HG02759 (cell line): Measurements from ENCODE around the gene PPM1A.

Experiments used
- ATAC-seq: cut with Tn5 transposase; IDR thresholded peaks from one replicate; pipeline ENCODE4 v1.9.1; 2021; ENCODE audit warnings: mild to moderate bottlenecking, moderate library complexity; ENCODE audit not compliant: unreplicated experiment

PPM1A gene

DNA sequence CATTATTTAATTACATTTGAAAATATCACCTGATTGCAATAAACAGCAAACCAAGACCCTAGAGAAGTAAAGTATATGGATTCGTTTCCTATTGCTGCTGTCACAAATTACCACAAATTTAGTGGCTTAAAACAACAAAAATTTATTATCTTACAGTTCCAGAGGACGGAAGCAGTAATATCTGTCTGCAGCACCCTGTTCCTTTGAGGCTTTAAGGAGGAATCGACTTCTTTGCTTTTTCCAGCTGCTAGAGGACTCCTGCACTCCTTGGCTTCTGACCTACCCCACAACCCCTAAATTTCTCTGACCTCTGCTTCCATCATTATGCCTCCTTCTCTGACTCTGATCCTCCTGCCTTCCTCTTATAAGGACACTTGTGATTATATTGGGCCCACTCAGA is 23.8 kb upstream of the PPM1A start:
- no peak for ATAC-seq

DNA sequence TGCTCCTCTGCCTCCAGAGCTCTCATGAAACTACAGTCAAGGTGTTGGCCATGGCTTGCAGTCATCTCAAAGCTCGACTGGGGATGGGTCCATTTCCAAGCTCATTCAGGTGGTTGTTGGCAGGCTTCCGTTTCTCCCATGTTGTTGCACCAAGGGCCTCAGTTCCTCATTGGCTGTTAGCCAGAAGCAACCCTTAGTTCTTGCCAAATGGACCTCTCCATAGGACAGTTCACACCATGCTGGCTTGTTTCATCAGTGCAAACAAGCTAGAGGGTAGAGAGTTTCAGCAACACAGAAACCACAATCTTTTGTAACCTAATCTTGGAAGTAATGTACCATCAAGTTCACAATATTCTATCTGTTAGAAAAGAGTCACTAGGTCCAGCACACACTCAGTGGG is 22.7 kb upstream of the PPM1A start:
- ATAC-seq = no peak

DNA sequence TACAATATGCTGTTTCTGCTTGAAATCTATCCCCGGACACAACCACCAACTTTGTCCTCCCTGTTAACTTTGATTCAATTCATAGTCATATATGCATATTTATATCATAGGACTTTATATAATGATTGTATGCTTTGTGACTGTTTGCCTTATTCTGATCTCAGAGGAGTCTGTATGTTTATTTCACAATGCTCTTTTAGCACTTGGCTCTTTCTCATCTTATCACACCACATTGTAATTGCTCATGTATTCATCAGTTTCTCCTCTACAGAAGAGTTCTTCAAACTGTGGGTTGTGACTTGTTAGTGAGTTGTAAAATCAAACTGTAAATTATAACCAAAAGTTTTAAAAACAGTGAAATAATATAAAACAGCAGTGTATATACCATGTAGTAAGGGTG is 21.7 kb upstream of the PPM1A start:
- no peak for ATAC-seq

DNA sequence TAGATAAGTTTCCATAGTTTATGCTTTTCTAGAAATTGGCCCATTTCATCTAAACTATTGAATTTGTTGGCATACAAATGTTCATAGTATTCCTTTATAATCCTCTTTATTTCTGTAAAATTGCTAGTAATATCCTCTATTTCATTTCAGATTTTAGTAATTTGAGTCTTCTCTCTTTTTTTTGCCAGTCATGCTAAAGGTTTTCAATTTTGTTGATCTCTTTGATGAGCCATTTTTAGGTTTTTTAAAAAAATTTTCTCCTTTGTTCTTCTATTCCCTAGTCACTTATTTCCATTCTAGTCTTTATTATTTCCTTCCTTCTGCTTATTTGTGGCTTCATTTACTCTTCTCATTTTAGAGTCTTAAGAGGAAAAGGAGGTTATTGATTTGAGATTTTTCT is 19.4 kb upstream of the PPM1A start:
- ATAC-seq = no peak

DNA sequence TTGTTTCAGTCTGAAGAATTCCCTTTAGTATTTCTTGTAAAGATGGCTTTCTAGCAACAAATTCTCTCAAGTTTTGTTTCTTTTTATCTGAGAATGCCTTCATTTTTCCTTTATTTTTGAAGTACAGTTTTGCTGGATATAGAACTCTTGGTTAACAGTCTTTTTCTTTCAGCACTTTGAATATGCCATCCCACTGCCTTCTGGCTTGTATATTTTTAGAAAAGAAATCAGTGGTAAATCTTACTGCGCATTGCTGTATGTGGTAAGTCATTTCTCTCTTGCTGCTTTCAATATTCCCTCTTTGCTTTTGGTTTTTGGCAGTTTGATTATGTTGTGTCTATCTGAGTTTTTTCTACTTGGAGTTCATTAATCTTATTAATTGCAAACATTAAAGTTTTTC is 16.8 kb upstream of the PPM1A start:
- no peak for ATAC-seq

DNA sequence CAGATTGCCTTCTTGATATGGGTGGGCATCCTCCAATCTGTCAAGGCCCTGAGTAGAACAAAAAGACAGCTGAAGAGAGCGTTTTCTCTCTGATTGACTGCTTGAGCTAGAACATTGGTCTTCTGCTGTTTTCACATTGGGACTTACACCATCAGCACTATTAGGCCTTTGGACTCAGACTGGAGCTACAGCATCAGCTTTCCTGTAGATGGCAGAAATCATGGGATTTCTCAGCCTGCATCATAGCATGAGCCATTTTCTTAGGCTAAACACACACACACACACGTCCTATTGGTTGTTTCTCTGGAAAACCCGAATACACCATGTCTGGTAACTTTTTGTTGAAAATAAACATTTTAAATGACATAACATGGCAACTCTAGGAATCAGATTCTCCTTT is 15.8 kb upstream of the PPM1A start:
- no peak for ATAC-seq

DNA sequence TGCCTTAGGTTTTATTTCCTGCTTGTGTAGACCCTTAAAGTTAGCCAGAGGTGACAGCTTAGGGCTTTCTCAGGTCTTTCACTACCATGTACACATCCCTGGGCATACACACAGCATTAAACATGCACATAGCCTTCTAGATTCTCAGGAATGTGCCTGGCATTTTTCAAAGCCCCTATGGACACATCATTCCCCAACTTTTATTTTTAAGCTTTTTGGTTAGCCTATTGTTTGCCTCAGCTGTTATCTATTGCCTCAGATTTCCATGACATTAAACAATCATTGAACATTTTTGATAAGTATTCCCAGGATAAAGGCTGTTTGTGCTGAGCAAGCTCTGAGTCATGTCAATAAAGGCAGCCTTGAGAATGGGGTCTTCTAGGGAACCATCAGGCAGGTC is 15.1 kb upstream of the PPM1A start:
- ATAC-seq = no peak

DNA sequence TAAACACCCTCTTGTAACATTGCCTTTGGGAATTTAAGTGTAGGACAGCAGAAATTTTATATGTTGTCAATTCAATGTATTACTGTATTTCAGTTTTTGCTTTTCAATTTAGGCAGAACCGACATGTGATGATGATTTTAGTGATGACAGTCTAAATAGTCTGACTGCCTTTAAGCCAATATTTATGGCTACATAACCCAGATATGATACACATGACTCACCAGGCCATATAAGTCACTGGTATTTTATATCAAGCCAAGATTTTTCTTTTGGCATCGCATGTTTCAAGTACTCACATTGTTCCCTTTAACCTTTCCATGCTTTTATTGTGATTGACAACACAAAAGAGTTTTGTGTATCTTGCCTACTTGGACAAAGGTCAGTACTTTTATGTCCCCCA is 13.6 kb upstream of the PPM1A start:
- no peak for ATAC-seq

DNA sequence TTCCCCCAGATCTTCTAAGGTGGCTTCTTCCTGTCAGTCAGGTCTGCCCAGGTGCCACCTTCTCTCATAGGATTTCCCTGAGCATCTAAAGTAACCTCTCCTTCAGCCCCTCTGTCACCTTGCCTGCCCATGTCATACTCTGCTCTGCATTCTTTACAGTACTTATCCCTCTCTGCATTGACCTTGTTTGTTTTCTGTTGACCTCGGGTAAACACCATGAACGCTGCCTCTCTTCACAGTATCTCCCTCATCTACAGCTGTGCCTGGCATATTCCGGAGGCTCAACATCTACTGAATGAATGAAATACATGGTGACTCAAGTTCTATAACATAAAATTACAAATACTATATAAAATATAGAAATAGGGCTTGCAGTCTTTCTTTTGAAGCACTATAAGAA is 10.1 kb upstream of the PPM1A start:
- ATAC-seq = no peak

DNA sequence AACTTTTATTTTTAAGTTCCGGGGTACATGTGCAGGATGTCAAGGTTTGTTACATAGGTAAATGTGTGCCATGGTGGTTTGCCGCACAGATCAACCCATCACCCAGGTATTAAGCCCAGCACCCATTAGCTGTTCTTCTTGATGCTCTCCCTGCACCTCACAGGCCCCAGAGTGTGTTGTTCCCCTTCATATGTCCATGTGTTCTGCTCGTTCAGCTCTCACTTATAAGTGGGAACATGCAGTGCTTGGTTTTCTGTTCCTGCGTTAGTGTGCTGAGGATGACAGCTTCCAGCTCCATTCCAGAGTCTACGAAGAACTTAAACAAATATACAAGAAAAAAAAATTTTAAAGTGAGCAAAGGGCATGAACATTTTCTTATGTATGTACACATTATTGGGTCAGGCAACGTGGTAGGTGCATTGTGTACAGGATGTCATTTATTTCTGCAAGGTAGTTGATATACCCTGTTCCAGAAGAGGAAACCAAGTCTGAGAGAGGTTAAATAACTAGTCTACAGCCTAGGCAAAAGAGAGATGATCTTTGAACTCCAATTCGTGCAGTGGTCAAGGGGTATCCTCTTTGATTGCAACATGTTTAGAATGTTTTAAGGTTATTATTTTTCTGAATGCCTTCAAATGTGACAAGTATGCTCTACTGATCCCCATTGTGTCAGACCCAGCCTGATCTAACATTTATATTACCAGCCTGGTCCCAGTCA is 8.7 kb upstream of the PPM1A start:
- ATAC-seq = no peak

DNA sequence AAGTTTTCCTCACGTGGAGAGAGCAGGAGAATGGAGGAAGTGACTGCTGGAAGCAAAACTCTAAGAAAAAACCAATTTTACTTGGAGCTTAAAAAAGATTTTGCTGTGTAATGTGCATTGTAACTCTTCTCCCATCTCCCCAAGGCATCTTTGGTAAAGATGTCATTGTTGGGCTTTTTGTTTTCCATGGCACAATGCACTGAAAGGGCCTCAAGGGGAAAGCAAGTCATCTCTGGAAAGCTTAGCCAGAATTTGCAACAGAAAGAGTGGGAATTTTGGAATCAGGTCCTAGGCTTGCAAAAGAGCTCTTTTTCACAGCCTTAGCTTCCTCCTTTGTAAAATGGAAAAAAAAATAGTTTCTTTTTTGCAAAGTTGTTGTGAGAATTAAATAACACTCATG is 7.9 kb upstream of the PPM1A start:
- no peak for ATAC-seq

DNA sequence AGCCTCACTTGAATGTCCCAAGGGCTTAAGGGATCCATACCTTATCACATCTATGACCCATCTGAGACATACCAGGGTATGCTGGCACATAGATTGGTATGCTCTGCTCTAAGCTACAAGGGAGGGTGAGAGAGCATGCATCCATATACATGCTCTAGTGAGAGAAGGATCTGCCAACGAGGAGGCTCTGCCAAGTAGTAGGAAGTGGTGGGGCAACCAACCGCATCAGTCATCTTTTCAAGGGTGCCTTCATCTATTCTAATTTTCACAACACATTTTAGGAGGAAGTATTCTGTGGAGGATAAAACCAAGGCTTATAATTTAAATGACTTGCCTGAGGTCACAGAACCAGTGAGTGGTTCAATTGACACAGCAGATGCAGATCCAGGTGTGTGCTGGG is 6.6 kb upstream of the PPM1A start:
- ATAC-seq = no peak

DNA sequence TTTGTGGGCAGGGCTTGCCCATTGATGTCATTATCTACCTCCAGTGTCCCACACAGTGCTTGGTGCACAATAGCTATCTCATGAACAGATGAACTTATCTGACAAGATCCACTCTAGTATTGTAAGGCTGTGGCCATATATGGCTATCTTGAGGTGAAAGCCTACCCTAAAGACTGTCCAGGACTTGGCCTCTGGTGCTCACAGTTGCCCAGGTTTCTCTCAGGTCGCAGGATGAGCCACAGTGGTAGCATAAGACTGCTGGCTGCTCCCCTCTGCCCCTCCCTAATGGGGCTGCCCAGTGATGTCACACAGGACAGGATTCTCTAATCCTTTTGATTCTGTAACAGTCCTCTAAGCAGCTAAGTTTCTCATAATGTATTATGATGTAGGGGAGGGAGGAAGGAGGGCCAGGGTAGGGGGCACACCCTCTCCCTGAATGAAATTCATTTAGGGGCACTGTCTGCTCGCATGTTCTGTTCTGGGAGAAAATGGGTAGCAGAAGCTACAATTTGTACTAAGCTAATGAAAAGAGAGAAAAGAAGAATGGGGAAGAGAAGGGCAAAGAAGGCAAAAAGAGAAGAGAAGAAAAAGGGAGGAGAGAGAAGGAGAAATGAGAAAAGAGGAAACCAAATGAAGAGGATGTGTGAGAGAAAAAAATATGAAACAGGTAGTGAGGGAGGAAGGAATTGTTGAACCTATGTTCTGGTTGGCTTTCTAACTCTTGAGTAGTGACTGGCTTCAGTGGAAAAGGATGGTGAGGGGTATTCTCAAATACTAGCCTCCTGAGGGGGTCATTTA is 3.4 kb upstream of the PPM1A start:
- no peak for ATAC-seq

DNA sequence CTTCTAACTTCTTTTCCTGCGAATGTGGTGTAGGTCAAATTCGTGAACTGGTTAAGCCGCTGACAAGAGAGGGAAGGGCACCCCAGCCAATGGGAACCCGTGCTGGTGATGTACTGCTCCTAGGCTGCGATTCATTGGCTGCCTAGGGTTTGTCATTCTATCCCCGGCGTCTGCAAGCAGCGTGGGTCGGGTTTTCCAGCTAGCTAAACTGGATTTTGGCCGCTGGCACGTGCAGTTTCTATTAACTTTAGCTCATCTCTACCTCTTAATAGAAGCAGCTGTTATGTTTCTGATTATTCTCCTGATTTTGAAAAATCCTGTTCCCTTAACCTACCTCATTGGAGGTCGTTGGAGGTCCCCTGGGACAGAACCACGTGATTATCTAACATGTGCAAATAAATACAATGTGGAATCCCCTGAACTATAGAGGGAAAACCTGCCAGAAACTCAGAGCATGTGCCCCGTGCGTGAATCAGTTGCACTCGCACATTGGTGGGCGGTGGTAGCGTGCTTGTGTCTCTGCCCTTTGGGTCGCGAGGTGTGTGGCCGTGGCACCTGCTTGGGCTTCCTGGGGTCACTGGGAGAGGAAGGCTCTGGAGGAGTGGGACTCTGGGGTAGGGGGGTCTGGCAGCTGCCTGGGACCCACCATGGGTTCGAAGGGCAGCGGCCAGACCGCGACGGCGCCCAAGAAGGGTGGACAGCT is 876 bp upstream of the PPM1A start:
- ATAC-seq = peak; percentile 55

DNA sequence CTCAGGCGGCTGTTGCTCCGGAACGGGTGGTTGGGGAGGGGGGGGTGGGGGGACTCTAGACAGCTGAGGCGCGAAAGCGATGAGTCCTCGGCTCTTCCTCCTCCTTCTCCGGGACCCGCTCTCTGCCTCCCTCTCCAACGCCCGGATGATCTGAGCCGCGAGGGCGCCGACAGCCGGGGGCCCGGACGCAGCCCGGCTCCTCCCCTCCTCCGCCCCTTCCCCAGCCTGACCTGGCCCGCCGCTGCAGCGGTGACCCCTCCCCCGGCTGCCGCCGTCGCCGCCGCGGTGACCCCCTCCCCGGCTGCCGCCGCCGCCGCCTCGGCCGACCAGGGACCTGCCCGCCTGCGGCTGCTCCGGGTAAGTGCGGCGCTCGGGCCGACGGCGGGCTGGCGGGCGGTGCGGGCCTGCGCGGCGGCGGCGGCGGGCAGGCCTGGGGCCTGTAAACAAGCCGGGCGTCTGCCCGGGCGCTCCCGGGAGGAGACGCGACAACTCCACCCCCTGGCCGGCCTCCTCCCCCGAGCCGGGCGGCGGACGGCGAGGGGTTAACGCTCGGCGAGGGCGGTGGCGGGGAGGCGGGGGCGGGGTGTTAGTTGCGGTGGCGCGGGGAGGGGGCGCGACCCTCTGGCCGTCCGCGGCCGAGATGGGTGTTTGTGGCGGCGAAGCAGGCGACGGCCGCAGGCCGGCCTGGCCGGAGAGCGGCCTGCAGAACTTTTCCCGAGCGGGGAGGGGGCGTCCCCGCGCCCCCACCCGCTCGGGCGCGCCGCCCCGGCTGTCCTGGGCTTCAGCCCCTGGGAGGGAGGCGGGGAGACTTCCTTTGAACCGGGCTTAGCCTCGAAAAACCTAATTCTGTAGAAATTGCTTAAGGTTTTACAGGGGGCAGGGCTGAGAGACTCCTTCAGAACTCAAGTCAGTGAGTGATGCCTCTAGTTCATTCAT is 568 bp downstream of the PPM1A start:
- peak; percentile 48 for ATAC-seq

DNA sequence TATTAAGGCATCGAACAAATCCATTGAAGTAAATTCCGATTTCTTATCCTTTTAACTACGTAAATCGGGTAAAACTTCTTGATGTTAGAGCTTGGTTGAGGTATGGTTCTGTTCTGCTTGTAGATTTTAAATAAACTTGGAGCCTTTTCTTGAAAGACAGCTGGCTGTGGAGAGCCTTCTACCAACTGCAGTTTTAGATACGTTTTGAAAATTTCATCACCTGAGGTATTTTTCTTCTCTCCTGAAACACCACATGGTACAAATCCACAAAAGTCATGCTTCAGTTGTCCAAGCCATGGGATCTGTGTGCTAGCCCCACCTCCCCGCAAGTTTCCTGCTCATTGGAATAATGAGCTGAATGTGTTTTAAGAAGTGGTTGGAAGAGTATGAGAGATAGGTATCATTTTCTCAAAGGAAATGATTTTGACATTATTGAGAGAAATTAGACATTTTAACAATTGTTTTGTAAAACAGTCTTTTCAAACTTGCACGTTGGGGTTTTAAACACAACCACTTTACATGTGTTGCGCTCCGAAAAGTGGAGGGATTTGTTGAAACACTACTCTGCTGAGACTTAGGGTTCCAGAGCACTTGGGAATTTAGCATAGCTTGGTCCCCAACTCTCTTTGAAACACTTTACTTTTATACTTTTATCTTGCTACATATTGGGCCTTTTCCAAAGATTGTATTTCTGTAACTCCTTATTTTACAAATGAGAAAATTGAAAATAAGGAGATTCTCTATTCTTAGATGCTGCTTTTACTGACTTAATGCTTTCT is 1.4 kb downstream of the PPM1A start:
- ATAC-seq = no peak

DNA sequence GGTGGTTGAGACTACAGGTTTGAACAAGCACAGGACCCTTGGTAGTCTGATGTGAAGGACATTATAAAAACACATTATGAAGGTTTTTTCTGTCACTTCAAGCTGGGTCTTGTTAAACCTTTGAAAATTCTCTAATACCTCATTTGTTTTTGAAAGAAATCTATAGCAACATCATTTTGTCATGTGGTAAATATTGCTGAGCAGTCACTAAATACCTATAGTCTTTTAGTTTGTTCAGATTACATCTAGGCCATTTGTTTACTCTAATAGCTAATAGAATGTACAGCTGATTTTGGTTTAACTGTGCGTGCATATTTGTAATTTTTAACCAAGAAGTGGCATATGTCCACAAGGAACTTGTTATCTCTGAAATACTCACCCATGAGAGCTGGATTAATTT is 2.9 kb downstream of the PPM1A start:
- no peak for ATAC-seq

DNA sequence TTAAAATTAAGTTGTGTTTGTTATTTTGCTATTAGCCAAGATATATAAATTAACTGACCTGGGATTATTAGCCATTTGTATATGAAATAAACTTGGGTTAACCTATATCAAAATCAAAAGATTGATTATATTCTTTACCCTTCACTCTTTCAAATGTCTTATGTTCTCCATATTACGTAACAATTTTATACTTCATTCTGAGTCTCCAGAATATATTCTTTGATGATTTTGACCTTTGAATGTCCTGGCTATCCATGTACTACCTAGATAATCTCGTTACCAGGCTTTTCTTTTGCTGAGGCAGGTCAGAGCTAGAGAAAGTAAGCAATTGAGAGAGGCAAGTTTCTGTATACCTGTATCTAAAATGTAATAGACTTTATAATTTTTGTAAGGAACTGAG is 3.6 kb downstream of the PPM1A start:
- ATAC-seq = no peak

DNA sequence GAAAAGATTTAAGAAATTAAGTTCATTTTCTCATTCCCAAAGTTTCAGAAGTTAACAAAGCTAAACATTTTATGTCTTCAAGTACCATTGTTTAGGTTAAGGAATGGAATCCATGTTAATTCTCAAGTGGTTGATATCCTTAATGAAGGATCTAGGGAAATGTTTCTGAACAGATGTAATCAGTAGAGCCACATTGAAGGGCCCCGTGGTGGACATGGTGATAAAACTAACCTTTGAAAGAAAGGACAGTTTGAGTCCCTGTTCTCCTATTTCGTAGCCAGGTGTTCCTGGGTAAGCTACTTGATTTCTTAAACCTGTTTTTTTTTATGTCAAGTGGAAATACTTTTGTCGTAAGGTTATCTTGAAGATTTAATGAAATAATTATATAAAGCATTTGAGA is 4.6 kb downstream of the PPM1A start:
- no peak for ATAC-seq

DNA sequence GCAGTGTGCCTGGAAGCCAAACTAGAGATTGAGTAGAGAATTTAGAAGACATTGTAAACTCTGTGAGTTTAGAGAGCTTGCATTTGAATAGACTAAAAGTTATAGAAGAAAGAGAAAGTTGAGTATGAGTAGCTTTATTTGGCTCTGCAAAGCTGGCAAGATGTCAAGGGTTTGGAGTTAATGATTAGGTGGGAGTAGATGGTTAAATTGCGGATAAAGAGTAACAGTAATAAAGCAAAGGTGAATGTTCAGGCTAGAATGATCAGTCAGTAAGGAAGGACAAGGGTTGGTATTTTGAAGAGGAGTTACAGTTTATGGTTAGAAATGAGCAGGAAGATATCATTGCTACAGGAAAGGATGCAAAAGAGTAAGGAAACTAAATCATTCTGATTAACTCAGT is 5.2 kb downstream of the PPM1A start:
- ATAC-seq = no peak
